HG02571 (cell line): Measurements from ENCODE around the gene KLRB1.
"Not testable (repeated sequence)": the region's sequence is repeated elsewhere in the genome, so short reads cannot be mapped to it uniquely, and the experiment has no call there.

ENCODE experiments used
- ATAC-seq: cut with Tn5 transposase; IDR thresholded peaks from one replicate; pipeline ENCODE4 v1.9.1; 2021; ENCODE audit warnings: mild to moderate bottlenecking, moderate library complexity; ENCODE audit not compliant: unreplicated experiment

KLRB1 gene

DNA sequence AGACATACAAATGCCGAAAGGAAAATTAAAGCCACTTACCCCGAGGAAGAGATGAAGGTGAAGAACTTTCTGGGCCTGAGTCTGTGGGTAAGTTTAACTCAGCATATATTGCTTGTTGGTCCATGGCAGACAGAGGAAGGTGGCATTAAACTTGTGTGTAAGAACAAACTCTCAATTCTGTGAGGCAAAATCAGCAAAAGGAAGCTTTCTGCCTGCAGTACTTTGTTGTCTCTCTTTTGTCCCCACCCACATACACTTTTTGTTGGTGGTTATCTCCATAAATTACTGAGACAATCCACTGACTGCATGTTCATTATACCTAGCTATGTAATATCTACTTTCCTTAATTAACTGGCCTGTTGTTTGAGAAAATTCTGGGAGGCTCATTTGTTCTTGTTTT lies at the start of gene KLRB1:
Gene KLRB1, minus strand, starts transcription at position 201 of the 400 bp plus-strand sequence. Its CDS starts 77 bp downstream, at position 124.
- ATAC-seq: no peak

DNA sequence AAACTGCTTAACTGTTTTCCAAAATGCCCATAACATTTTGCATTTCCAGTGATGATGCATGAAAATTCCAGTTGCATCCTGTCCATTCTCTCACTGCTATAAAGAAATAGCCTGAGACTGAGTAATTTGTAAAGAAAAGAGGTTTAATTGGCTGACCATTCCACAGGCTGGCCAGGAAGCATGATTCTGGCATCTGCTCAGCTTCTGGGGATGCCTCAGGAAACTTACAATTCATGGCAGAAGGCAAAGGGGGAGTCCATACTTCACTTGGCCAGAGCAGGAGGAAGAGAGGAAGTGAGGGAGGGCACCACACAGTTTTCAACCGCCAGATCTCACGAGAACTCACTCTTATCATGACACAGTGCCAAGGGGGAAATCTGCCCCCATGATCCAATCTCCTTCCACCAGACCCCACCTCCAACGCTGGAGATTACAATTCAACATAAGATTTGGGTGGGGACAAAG lies 43.6 kb upstream of the KLRB1 start:
- no peak for ATAC-seq

DNA sequence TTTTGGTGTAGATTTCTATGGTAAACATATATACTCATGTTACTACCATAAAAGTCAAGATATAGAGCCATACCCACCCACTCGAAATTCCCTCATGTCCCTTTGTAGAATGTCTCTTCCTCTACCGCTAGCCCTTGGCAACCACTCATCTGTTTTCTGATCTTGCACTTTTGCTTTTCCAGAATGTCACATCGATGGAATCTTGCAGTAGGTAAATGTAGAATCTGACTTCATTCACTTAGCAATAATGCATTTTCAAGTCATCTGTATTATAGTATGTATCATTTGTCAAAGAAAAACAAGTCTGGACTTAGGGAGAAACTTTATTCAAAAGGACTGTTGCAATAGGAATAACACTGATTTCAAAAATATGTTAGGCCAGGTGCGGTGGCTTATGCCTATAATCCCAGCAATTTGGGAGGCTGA lies 42.4 kb upstream of the KLRB1 start:
- ATAC-seq: no peak

DNA sequence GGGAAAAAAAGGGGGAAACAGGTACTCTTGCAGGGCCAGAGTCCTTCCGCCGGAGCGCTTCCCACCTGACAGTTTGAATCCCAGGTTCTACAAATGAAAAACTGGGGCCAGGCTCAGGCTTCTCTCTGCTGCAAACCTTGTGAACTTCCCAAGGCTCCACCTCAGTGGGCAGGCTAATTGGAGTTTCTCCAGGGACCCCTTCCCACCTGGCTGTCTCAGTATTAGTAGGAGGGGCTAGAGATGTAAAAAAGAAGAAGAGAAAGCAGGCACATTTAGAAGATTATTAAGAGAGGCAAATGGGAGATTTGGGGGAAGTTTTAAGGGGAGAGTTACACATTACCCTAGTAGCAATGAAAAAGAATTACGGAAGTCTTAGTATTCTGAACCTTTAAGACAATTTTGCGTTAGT lies 41.8 kb upstream of the KLRB1 start:
- ATAC-seq: no peak

DNA sequence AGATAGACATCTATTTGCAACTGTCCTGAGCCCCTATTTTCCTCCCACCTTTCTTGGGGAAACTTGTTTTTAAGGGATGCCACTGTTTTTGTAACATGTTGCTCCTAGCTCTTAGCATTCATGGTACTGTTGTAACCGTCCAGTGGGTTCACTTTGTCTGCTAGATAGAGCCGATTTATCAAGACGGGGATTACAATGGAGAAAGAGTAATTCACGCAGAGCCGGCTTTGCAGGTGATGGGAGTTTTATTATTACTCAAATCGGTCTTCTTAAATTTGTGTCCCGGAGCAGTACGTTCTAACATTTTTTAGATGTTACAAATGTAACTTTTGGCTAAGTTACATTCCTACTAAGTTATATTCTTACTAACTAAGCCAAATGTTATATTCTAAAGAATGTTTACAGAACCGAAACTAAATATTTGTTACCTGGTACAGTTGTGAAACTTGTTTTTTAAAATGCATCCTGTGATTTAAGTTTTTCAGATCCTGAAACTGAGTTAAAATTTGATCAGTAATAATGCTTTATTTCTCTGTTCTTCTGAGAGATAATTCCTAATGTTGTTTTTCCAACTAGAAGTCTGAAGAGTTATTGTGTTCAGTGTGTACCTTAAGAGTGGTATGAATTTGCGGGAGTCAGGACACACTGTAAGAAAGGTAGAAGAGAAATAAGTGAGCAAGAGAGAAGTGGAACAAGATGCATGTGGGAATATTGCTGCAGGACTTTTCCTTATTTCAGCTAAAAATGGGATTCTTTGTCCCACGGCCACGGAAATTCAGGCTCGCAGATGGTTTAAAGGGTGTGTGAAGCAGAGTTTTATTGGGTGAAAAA lies 41.2 kb upstream of the KLRB1 start:
- no peak for ATAC-seq

DNA sequence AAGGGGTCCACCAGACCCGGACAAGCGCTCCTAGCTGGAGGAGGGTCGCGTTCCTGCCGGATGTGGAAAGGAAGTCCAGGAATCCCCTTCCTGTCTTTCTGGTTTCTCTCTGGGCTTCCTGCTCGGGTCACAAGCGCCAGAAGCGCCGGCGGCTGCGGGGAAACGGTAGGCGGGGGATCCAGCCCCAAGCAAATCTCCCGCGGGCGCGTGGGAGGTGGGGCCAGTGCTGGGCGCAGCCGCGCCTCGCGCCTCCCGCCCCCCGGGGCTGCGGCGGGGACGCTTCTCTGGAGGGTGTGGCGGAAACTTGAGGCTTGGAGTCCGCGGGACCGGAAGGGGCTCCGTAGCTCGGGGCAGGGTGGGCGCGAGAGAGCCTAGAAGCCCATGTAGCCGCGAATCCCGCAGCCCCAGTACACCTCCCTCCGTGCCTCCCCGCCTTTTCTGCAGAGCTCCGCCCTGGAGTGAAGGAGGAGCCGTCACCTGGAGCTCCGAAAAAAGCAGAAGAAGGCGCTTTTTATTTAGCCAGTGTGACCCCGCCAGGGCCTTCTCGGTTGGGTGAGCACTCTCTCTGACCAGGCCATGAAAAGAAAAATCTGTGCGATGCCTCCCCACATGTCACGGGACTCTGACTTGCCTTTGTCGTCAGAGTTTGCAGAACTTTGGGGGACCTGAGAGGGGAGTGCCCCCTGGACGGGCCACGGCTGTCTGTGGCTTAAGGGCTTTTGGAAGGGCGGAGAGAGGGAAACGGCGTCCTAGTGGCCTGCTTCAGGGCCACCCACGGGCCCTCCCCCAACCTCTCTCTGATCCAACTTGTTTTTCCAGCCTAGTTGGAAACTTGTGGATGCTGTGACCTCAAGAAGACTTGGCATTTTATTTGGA lies 40.3 kb upstream of the KLRB1 start:
- ATAC-seq: peak; percentile 65

DNA sequence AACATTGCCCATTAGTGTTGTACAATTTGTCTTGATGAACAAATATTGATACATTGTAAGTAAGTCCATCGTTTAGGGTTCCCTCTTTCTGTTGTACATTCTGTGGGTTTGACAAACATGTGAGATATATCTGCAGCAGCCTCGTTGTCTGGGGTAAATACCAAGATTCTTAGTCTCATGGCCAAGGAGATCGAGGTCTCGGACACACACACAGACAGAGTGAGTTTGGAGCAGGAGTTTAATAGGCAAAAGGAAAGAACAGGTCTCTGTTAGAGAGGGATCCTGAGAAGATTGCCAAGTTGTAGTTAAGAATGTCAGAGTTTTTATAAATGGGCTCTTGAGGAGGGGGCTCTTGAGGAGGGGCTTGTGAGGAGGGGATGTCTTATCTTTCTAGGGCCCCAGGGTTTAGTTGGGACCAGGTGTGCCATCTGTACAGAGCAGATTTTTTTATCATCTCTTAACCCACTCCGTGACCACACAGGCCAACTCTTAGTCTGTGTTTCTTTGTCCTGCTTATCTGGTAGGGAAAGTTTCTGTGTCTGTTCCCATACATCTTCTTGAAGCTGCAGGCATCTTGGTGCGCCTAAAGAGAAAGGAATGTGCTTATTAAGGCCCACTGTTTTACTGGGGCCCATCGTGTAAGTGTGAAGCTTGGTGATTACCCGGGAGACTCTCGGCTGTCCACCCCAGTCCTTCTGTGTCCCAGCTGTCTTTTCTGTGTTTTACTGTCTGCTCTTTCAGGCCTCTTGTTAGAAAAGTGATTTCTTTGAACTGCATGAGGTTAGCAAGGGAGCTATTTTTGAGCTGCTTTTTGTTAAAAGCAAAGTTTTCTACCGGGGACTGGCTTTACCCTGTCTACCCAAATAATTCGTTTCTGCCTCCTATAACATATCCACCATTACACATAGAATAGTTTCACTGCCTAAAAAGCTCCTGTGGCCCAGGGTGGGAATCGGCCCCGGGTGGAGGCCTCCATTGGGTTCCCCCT lies 39.4 kb upstream of the KLRB1 start:
- no peak for ATAC-seq

DNA sequence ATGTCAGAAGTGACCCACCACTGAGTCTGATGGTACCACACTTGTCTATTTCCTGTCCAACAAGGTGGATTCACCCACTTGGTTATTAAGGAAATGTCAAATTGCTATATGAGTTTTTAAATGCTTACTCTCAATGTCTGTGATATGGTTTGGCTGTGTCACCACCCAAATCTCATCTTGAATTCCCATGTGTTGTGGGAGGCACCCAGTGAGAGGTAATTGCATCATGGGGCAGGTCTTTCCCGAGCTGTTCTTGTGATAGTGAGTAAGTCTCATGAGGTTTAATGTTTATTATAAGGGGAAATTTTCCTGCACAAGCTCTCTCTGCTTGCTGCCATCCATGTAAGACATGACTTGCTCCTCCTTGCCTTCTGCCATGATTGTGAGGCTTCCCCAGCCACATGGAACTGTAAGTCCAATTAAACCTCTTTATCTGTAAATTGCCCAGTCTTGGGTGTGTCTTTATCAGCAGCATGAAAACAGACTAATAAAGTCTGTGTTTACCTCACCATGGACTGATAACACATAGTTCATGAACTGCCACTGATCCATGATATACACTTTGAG lies 37.4 kb upstream of the KLRB1 start:
- not testable (repeated sequence) for ATAC-seq

DNA sequence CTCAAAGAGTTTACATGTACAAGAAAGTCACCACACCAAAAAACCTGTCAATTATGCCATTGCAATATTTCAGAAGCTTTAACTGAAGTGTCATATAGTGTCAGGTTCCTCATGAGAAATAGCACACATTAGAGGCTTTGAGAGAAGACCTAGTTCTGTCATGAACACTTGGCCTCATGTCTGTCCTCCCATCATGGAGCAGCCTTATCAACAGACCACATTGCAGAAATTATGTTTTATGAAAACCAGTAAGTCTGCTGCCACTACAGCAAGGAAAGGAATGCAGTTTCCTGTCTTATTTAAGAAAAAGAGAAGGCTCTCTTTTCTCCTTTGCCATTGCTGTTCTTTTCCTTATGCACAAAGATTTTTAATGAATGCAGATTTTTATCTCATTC lies 35.5 kb upstream of the KLRB1 start:
- ATAC-seq: no peak

DNA sequence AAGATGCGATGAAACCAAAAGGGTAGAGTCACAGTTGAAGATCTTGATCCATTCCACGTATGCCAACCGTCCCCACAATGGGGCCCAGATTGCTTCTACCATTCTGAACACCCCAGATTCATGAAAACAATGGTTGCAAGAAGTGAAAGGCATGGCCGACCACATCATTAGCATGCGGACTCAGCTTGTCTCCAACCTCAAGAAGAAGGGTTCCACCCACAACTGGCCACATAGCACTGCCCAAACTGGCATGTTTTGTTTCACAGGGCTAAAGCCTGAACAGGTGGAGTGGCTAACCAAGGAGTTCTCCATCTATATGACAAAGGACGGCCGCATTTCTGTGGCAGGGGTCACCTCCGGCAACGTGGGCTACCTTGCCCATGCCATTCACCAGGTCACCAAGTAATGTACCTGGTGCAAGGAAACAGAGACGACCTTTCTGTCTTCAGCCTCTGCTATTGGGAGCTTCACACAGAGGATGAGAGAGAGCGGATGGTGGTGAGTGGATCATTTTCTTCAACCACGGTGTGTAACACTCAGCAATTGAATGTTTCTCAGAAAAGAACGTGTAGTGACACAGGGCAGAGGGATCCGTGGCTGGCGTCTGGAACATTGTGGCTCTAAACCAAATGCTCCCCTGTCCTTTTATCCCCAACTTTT lies 35.0 kb upstream of the KLRB1 start:
- ATAC-seq: no peak

DNA sequence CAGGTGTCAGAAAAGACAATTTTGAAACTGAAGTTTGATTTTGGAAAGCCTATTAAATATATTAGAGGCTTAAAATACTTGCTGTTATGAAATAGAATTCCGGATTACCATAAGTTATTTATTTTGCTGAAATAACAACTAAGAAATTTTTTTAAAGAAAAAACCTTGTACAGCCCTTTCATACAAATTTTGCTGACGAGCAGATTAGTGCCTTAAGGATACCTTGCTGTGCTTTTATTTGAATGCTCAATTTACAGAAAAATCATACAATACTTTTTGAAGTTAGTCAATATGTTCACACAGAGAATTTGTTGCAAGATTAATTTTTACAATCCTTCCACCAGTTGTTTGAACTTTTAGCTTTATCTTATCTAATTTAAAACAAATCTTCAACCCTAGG lies 32.3 kb upstream of the KLRB1 start:
- ATAC-seq: no peak

DNA sequence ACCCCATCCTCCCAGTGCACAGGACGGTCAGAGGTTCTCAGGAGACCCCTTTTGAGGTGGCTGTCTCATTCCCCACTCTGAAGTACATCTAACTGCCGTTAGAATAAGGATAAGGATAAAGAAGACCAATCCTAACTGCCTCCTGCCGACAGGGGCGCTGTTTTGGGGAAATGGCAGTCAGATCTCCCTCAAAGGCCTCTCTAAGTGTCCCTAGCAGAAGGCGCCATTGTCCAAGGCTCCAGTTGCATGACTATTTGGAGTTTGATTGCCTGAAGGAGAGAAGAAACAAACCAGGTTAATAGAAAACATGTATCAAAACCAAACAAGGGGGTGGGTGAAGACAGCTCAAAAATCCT lies 29.1 kb upstream of the KLRB1 start:
- ATAC-seq: no peak

DNA sequence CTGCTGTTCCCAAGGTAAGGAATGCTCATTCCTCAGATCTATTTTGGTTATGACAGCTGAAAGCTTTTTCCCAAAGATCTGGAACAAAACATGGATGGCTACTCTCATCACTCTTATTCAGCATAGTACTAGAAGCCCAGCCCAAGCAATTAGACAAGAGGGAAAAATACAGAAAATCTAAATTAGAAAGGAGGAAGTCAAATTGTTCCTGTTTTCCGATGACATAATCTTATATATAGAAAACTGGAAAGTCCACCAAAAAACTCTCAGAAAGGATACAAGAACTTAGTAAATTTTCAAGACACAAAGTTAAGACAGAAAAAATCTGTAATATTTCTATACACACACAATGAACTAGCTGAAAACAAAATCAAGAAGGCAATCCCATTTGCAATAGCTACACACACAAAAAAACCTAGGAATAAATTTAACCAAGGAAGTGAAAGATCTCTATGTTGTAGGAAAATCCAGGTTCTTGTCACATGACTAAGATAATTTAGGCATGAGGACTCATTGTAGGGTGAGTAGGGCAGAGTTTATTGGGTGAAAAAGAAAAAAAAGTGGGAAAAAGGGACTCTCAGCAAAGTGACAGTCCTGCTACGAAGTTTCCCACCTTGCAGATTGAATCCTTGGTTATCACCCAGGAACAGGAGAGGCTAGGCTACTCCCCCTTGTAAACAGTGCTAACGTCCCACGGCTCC lies 28.6 kb upstream of the KLRB1 start:
- no peak for ATAC-seq

DNA sequence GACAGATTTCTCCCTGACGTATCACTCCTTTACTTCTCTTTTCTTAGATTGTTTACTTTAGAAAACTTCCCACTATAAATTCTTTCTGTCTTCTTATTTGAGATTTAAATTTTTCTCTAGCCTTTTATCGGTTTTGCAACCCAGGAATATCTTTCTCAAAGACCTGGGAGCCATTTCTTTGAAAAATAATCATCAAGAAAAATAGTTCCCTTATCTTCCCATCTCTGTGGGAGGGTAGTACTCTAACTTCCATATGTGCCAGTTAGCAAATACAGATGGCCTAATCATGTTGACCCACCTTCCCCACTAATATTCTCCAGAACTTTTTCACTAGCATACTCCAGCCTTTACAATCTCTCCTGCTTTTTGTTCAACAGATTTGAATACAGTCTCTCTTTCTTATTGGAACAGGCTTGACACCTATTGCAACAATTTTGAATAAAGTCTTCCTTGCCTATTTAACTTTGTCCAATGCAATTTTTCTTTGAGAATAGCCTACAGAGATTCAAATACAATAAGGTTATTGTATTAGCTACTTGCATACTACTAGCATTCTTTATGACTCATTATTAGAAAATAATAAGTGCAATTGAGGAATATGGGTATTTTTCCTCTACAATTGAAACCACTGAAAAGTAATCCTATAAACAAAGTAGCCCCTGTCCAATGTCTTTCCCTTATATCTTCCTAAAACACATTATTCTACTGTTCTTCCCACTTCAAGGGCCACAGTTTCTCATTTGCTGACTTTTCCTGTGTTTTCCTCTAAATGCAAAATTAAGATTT lies 27.4 kb upstream of the KLRB1 start:
- no peak for ATAC-seq

DNA sequence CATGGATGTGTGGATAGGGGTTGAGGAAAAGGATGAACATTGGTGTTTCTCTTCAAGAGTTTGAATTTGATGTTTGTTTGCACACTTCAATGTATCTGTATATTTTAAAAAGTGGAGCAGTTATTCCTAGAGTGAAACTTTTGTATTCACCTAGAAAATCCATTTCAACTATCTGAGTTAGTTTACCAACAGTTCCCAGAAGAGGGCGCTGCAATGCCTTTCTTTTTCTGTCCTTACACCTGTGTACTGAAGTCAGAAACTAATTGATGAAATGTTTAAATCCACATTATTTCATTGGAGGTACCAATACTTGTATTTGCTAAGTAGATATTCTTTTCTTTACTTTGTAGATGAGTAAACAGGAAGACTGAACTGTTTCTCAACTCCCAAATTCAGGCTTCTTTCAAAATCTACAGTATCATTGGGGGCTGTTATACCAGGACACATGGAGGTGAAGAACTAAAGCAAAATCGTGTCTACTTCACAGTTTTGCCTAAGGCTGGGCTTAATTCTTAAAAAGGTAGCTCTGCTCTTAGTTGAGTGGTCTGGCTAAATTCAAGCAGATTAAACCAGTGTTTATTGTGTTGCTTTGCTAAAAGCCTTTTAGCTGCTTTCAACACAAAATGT lies 26.6 kb upstream of the KLRB1 start:
- ATAC-seq: peak; percentile 54

DNA sequence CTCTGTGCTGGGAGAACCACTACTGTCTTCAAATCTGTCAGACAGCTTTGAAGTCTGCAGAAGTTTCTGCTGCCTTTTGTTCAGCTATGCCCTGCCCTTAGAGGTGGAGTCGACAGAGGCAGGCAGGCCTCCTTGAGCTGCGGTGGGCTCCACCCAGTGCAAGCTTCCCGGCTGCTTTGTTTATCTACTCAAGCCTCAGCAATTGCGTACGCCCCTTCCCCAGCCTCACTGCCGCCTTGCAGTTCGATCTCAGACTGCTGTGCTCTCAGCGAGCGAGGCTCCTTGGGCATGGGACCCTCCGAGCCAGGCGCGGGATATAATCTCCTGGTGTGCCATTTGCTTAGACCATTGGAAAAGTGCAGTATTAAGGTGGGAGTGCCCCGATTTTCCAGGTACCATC lies 25.1 kb upstream of the KLRB1 start:
- no peak for ATAC-seq

DNA sequence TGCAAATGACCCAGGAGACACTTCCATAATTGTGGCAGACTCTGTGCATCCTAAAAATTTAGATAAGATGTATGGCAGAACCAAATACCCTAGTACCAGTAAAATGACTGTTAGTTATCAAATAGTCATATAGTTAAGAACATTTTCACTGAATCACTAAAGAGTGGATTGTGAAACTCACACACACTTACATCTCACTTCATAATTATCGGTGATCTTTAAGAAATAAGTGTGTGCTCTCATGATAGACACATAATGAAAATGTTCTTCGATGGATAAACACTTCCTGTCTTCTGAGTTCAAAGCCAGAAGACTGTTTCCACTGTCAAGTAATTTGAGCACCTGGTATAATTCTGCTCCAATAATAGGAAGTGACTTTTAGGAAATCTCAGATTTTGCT lies 19.1 kb upstream of the KLRB1 start:
- ATAC-seq: no peak

DNA sequence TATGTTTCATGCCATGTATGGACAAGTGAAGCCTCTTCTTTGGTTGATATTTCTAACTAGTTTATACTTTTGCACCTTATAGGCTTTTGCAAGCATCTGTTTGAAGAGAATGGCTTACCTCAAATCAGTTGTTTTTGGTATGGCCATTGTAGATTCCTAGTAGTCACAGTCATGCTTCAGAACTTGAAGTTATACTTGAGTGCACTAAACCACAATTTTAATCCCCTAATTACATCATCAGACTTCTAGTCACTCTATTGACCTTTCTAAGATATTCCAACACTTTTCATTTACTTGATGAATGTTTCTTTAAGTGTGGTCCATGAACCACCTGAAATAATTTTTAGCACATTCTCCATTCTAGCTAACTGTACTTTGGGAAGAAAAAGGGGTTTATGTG lies 18.6 kb upstream of the KLRB1 start:
- ATAC-seq: no peak
